Activated T-cell treated with anti-CD3 and anti-CD28 coated beads, Interleukin-2, amount 50 U/mL, for 1 hour (primary cell): Measurements from ENCODE around the gene FAM210B.
"Not testable (repeated sequence)": the region's sequence is repeated elsewhere in the genome, so short reads cannot be mapped to it uniquely, and the experiment has no call there.

Experiments used
- DNase-seq: peaks from one replicate; pipeline ENCODE4 v3.0.0-alpha.2; 2020

The FAM210B gene

DNA sequence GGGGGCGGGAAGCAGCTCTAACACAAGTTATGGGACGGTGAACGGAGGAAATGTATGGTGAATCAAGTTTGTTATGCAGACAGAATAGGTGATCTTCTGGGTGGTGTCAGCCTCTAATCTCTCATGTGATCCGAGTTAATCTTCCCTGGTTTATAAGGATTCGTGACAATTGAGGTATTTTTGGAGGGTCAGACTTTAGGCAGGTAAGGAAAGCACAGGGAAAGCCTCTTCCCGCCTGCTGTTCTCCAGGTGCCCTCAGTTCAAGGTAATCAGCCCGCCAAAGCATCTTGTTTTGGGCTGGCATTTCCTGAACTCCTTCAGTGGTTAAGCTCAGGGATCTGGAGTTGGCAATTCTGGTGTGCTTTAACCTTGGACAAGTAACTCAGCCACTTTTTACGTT is 34.9 kb downstream of the FAM210B start:
- no peak for DNase-seq

DNA sequence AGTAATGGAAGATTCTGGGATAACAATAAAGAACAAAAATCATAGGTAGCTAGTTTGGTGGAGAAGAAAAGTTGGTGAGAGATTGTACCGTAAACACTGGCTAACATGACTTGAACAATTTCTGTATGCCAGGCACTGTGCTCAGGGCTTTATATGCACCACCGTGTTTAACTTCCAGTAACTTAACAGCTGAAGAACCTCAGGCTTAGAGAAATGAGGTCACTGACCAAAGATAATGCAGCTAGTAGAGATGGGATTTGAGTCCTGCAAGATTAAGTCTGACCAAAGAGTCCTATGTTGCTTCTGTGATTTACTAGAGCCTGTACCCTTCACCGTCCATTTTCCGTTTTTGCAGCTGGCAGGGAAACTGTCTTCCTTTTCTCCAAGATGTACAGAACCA is 36.4 kb downstream of the FAM210B start:
- DNase-seq: no peak

DNA sequence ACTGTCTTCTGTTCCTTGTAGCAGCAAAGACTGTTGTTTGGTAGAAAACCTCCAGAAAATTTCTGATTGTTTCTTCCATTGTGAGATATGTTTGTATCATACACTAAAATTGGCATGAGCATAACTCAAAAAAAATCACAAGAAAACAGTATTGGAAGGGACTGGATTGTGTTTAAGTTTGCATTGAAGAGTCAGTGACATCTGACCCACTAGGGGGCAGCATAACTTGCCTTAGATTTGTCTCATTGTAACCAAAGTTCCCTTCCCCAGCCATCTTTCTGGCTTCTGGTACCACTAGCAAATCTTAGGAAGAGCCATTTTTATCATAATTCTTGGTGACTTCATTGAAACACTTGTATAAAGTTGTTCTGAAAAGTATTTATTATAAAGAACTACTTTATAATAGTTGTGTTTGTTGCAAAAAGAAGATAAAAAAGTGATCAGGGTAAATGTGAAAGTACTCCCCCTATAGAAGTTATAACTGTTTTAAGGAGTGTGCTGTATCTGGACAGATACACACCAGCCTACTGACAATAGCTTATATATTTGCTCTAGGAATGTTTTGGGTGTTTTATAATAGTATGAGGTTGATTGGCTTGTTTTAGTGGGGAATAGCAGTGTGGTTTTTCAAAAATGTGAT is 41.3 kb downstream of the FAM210B start:
- no peak for DNase-seq

DNA sequence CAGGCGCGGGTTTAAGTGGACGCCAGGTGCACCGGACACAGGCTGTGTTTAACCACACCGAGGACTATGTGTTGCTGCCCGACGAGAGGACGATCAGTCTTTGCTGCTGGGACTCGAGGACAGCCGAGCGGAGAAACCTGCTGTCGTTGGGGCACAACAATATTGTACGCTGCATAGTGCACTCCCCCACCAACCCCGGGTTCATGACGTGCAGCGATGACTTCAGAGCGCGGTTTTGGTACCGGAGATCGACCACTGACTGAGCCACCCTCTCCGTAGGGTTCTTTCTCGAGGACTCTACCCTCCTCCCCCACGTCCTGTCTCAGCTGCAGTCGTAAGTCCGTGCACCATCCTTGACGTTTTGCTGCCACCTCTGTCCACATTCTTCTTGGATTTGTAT is 44.7 kb downstream of the FAM210B start:
- DNase-seq: no peak

DNA sequence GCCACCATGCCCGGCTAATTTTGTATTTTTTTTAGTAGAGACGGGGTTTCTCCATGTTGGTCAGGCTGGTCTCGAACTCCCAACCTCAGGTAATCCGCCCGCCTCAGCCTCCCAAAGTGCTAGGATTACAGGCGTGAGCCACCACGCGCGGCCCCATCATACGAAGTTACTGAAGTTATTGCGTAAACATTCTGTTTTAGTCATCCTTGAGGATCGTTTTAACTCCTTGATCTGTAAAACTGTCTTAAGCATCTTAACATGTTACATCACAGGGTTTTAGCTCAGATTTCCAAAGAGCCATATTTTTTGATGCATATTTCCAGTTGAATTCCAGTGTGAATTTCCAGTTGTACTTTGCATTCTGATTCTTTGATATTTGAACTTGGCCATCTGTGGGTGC is 46.6 kb downstream of the FAM210B start:
- not testable (repeated sequence) for DNase-seq

DNA sequence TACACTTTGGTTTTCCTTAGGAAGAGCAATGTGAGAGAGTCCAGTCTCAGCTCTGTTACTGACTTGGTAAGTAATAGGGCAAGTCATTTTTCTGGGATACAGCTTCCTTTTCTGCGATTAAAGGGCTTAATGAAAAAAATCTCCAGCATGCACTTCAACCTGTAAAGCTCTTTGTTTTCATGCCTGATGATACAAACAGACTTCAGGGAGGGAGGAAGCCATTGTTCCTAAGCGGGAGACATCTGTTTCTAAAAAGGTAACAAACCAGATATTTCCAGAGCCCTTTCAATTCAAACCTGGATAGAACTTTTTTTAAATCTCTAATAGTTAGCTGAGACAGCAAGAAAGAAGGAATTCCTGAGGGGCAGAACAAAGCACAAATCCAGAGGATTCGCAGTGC is 48.1 kb downstream of the FAM210B start:
- no peak for DNase-seq

DNA sequence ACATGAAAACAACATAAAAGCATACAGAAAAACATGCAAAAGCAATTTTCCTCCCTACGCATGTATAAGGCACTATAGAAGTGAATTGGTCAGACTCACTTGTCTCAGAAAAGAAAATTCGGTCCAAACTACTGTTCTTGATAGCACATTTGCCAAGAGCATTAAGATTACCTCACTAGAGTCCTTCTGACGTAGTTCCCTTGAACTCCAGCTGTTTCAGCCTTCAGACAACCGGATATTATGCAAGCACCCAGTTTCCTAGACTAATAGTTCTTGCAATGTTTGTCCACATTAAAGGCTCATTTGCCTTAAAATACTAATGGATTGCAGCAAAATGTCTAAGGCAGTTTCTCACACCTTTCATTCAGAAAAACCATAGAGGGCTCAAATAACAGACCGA is 50.7 kb downstream of the FAM210B start:
- no peak for DNase-seq

DNA sequence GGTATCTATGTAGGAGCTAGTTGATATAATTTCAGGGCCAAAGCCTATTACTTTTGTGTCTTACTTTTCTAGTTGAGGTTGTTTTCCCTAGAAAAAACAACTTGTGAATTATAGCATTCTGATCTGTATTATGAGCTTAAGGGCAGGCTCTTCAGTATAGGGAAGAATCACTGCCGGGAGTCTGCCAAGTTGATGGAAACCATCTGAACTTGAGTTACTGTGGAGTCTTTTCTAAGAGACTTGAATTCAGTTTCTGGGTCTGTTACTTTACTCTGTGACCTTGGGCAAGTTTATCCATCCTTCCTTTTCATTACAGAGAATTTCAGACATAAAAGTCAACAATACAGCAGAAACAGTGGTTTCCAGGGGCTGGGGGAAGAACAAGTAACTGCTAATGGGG is 51.2 kb downstream of the FAM210B start:
- DNase-seq: no peak

DNA sequence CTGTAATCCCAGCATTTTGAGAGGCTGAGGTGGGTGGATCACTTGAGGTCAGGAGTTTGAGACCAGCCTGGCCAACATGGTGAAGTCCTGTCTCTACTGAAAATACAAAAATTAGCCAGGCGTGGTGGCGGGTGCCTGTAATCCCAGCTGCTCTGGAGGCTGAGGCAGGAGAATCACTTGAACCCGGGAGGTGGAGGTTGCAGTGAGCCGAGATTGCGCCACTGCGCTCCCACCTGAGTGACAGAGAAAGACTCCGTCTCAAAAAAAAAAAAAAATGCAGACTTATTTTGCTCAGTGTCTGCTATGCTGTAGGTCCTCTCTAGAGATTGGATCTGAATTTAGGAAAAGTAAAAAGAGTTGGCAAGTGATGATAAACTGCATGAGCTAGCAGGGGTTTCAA is 52.5 kb downstream of the FAM210B start:
- DNase-seq: not testable (repeated sequence)

DNA sequence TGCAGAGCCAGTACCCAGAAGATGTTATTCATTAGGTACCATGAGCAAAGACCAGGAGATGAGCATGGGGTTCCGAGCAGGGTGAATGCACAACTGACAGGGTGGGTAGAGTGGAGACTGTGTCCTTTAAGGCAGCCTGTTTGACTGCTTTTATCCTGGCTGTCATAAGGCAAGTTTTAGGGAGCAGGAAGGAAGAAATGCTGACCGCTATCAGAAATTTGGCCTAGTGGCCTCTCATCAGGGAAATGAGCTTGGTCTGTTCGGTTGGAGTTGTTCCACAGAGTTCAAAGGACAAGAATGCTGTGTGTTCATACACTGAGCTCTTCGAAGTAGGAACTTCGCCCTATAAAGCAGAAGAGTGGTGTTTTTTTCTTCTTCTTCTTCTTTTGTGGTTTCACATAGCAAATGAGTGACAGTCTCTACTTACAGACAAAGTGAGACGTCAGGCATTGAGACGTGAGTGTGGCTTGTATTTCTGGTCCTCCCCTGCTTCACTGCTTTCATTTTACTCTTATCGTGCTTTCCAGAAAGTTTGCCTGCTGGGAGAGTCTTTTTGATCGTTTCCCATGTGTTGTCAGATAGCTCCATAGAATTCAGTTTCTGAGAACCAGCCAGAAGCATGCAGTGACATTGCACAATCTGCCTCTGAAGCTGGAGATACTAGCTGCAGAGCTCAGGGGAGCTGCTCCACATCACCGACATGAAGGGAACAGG is 53.1 kb downstream of the FAM210B start, which contains the start of gene CASS4:
Gene CASS4 (plus strand): TSS at position 502 of the 714 bp plus-strand sequence. CDS start 199 bp downstream, at position 701.
- peak; percentile 51 for DNase-seq

DNA sequence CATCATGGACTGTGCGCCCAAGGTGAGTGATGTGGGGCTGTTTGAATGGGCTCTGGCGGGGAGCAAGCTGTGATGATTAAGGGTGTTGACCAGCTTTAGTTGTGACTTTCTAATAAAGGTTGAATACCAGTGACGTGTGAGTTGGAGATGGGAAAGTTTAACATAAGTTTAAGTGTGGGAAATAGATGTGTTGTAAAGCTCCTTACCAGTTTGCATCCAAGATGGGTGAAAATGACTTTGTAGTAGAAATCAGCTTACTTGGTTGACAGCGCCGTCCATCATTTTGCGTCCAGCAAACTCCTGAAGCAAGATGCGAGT is 53.7 kb downstream of the FAM210B start:
- DNase-seq: no peak

DNA sequence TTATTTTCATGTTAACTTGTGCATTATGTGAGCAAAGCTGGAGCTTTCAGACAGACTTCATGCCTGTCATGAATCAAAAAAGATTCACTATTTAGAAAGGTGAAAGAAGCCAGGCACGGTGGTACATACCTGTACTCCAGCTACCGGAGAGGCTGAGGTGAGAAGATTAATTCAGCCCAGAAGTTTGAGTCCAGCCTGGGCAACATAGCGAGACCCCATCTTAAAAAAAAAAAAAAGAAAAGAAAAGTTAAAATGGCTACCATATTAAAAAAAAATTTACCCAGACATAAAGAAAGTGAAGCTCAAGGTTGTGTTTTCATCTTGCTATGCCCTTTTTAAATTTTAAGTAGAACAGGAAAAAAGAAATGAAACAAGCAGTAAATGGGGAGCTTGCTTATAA is 54.2 kb downstream of the FAM210B start:
- no peak for DNase-seq

DNA sequence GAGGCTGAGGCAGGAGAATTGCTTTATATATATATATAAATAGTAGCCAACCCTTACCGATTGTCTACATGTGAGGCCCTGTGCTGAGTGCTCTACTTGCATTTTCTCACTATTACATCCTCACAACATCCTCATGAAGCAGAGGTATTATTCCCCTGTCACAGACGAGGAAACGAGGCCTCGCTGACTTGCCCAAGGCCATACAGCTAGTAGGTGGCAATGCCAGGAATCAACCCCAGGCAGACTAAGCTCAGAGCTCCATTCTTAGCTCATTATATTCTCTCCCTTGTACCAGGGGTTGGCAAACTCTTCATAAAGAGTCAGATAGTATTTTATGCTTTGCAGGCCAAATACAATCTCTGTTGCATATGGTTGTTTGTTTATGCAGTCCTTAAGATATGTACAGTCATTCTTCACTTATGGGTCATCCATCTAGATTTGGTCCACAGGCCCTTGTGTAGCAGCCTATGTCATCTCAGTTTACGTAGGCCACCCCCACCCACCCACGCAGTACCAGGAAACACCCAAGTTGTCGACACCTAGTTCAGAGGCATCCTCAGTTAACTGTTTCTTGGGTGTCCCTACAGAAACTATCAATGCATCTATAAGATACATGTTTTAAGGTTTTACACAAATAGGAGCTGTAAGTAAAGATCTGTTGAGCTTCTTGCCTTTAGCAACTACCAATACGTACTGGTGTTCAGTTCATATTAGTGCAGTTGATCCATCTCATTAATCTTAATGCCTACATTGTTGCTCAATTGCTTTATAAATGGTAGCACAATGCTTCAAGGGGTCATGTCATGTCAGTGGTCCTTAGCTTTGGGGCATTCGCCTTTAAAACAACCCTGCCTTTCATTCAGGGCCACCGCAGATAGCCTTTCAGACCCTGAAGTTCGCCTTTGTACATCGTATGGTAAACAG is 56.3 kb downstream of the FAM210B start:
- DNase-seq: peak; percentile 46

DNA sequence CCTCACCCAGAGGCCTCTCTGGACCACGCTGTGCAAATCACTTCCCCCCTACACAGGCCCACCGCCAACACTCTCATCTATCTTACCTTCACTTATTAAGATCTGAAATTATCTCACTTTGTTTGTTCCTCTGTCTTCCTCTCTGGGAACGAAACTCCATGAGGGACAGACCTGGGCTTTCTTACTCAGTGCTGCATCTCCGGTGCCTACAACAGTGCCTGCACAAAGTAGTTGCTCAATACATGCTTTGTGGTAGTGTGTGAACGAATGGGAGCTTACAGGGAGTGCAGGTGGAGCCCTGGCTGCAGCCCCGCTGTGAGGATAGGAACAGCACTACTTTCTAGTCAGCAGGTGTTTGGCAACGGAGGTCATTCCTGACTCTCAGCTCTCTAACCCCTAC is 58.6 kb downstream of the FAM210B start:
- DNase-seq: no peak

DNA sequence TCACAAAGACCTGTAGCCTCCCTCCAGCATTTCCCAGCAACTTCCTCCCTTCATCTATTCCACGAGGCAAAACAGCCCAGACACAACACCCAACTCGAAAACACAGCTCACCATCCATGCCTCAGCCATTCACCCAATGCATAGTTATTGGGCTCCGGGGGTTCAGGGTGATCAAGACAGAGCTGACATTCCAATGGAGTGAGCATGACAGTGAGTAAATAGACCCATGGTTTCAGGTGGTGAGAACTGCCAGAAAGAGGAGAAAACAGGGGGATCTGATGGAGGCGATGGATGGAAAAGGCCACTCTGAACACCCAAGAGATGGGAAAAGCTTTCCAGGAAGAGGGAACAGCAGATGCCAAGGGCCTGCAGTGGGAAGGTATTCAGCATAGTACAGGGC is 59.1 kb downstream of the FAM210B start:
- DNase-seq: no peak
